Stromal cell of bone marrow (primary cell): ENCODE data around the gene SPHKAP.
"Not testable (repeated sequence)": the region's sequence is repeated elsewhere in the genome, so short reads cannot be mapped to it uniquely, and the experiment has no call there.

ENCODE experiments used
- DNase-seq: peaks from one replicate; pipeline ENCODE4 v3.0.0-alpha.2; 2012; ENCODE audit warnings: low read depth

SPHKAP gene

GRCh38 chr2:228038967-228039366 is 142.5 kb downstream of the SPHKAP start:
- DNase-seq = no peak

GRCh38 chr2:228037915-228038314 is 143.6 kb downstream of the SPHKAP start:
- DNase-seq = no peak

GRCh38 chr2:228023619-228024018 is 157.9 kb downstream of the SPHKAP start:
- no peak for DNase-seq

GRCh38 chr2:228018311-228018710 is 163.2 kb downstream of the SPHKAP start:
- DNase-seq = no peak

GRCh38 chr2:228017784-228018183 is 163.7 kb downstream of the SPHKAP start:
- no peak for DNase-seq

GRCh38 chr2:228016402-228016801 is 165.1 kb downstream of the SPHKAP start:
- no peak for DNase-seq

GRCh38 chr2:228015741-228016140 is 165.7 kb downstream of the SPHKAP start:
- no peak for DNase-seq

GRCh38 chr2:227996366-227996765 is 185.1 kb downstream of the SPHKAP start:
- DNase-seq = no peak

GRCh38 chr2:227990937-227991336 is 190.6 kb downstream of the SPHKAP start:
- DNase-seq = no peak

GRCh38 chr2:227973241-227973640 is 208.2 kb downstream of the SPHKAP start:
- DNase-seq = no peak

GRCh38 chr2:227971619-227972230 is 209.8 kb downstream of the SPHKAP start:
- DNase-seq = no peak

- no peak for DNase-seq
Observed at GRCh38 chr2:227960317-227960716, 221.2 kb downstream of the SPHKAP start.

- DNase-seq = no peak
Observed at GRCh38 chr2:227942965-227943364, 238.5 kb downstream of the SPHKAP start.

GRCh38 chr2:227942021-227942420 is 239.5 kb downstream of the SPHKAP start:
- DNase-seq = no peak

GRCh38 chr2:227939271-227940027 is 242.0 kb downstream of the SPHKAP start:
- DNase-seq = no peak

- not testable (repeated sequence) for DNase-seq
Observed at GRCh38 chr2:227936249-227936648, 245.2 kb downstream of the SPHKAP start.

- no peak for DNase-seq
Observed at GRCh38 chr2:227933884-227934283, 247.6 kb downstream of the SPHKAP start.

GRCh38 chr2:227932403-227932802 is 249.1 kb downstream of the SPHKAP start:
- DNase-seq = no peak

GRCh38 chr2:227932001-227932400 is 249.5 kb downstream of the SPHKAP start:
- DNase-seq = no peak
